MV-4-11 (cell line): Measurements from ENCODE around the gene ITLN2.
"Not testable (repeated sequence)": the region's sequence is repeated elsewhere in the genome, so short reads cannot be mapped to it uniquely, and the experiment has no call there.

Experiments used
- DNase-seq: peaks from one replicate; lab custom pipeline; 2025; lab: John Stamatoyannopoulos, UW

ITLN2 gene

DNA sequence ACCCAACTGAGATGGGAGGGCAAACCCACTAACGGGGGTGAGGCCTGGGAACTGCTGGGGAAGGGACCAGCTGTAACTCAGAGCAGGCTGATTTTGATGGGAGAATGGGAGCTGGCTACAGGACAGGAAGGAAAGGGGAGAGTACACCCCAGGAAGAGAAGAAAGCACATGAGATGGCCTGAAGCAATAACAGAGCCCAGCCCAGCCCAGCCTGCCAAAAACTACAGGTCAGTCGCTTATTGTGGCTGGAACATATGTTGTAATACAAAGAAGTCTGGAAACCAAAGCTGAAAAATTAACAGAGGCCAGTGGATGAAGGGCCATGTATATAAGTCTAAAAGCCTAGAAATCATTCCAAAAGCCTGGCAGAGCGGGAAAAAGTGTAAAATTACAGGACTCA lies 1.6 kb downstream of the ITLN2 start:
- no peak for DNase-seq

DNA sequence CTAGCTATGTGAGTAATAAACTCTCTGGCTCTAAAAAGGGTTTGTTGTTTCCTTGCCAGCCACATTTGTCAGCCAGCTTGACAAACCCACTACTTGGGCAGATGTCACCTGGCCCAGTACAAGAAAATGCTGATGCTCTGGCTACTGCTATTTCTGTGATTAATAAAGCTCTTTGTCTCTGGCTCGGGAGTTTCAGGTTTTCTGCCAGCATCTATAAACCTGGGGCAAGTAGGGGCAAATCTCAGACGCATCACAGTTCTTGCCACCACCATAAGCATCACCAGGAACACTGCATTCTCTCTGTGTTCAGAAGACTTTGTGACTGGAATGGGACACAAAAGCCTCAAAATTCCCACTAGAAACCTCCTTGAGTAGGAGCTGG lies 2.5 kb downstream of the ITLN2 start:
- no peak for DNase-seq

DNA sequence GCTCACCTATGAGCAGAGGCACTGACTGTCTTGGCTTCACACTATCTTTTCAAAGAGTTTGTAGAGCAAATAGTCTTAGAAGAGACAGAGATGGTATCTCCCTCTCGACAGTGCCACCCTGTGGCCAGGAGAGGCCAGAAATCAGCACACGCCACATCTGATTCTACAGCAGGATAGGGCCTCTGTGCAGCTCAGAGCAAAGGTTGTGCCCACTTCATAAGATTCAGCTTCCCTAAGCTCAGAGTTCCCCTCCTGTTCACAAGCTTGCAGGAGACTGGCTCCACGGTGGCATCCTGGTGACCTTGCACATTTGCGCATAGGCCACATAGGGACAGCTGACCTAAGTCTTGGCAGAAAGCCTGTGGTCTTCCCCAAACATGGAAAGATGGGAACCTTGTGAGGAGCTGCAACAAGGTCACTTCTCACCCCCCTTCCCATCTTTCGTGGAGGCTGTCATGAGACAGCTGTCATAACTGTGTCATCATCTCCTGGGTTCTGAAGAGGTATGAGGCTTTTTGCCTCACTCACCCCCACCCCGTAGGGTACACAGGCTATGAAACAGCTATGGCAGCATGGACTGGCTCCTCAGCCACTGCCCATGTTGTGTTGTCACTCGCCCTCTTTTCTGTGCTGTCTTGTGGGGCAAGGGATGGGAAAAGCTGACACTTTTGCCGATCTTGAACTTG lies 3.0 kb downstream of the ITLN2 start:
- DNase-seq, result peak; percentile 59

DNA sequence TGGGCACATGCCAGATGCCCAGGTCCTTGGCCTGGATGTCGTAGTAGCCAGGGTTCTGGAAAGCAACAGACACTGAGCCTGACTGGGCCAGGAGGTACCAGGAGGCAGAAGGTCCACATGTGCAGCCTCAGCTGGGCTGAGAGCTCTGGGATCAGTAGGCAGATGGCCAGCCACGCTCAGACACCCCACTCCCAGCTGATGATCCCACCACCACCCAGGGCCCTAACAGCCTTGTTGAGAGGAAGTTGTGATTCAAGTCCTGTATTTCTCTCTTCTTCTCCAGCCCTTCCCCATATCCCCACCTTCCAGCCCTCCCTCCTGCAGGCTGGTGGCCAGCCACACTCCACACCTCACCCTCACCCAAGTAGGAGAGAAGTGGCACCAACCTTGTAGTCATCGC lies 4.0 kb downstream of the ITLN2 start:
- no peak for DNase-seq

DNA sequence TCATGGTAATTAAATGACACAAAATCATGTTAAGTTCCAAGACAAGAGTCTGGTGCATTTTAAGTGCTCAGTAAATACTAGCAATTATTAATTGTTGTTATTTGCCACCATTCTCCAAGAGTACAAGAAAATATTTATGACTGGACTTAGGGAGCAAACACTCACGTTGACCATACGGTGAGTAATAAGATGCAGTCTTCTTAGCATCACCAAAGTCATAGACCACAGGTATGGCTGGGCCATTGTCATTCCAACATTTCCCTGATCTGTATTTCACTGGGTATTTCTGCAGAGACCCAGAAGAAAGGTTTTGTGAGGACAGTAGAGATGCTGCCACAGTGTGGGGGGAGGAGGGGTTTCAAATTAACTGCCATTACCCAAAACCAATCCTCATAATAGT lies 4.7 kb downstream of the ITLN2 start:
- no peak for DNase-seq

DNA sequence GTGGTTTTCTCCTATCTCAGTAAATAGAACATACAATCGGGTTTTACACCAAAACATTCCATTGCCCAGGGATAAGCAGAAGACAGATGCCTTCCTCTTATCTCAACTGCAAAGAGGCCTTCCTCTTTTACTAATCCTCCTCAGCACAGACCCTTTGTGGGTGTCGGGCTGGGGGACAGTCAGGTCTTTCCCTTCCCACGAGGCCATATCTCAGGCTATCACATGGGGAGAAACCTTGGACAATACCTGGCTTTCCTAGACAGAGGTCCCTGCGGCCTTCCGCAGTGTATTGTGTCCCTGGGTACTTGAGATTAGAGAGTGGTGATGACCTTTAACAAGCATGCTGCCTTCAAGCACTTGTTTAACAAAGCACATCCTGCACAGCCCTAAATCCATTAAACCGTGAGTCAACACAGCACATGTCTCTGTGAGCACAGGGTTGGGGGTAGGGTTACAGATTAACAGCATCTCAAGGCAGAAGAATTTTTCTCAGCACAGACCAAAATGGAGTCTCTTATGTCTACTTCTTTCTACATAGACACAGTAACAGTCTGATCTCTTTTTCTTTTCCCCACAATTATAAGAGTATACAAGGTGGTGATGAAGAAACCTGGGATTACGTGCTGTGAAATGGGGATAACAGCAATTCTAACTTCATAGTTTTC lies 5.3 kb downstream of the ITLN2 start:
- peak; percentile 2 for DNase-seq

DNA sequence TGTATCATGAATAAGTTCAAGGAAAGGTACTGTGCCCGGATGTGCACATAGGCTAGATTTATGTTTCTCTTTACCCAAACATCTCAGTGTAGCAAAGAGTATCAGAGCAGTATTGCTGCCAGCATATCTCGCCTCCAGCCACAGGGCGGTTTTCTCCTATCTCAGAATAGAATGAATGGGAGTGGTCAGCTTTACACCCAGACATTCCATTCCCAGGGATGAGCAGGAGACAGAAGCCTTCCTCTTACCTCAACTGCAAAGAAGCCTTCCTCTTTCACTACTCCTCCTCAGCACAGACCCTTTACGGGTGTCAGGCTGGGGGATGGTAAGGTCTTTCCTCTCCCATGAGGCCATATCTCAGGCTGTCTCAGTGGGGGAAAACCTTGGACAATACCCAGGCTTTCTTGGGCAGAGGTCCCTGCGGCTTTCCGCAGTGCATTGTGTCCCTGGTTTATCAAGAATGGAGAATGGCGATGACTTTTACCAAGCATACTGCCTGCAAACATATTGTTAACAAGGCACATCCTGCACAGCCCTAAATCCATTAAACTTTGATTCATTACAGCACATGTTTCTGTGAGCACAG lies 7.3 kb downstream of the ITLN2 start:
- DNase-seq, result not testable (repeated sequence)

DNA sequence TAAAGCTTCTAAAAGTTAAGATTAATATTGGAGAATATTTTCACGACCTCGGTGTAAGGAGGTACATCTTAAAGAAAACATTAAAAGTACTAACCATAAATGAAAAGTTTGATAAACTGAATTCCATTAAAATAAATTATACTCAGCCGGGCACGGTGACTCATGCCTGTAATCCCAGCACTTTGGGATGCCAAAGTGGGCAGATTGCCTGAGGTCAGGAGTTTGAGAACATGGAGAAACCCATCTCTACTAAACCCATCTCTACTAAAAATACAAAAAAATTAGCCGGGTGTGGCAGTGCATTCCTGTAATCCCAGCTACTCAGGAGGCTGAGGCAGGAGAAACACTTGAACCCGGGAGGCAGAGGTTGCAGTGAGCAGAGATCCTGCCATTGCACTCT lies 8.7 kb downstream of the ITLN2 start:
- DNase-seq, result not testable (repeated sequence)

DNA sequence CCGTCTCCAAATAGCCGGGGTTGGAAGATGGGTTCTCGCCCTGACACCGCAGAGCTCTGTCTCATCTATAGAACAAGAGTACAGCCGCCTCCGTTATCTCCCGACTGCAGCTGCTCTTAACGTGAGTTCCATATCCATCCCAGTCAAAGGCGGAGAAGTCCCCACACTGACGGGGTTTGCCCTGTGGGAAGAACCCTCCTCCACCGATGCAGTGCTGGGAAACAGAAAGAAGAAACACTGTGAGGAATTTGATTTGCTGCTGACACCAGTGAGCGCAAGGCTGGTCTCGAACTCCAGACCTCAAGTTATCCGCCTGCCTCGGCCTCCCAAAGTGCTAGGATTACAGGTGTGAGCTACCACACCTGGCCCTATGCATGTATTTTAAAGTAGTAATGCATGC lies 9.5 kb downstream of the ITLN2 start:
- no peak for DNase-seq

DNA sequence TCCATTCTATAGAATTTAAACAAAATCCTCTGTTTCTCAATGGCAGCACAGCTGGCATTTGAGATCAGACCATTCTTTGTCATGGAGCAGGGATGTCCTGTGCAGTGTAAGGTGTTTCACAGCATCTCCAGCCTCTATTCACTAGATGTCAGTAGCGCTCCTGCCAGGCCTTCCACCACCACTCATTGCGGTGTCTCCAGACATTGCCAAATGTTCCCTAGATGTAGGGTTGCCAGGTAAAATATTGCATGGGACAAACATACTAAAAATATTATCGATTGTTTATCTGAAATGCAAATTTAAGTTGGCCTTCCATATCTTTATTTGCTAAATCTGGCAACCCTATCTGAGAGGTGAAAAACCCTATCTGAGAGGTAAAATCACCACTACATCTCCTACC lies 11.7 kb downstream of the ITLN2 start:
- DNase-seq, result no peak

DNA sequence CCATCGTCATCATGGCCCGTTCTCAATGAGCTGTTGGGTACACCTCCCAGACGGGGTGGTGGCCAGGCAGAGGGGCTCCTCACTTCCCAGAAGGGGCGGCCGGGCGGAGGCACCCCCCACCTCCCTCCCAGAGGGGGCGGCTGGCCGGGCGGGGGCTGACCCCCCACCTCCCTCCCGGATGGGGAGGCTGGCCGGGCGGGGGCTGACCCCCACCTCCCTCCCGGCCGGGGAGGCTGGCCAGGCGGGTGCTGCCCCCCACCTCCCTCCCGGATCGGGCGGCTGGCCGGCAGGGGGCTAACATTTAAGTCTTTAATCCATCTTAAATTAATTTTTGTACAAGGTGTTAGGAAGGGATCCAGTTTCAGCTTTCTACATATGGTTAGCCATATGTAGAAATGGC lies 17.9 kb downstream of the ITLN2 start:
- DNase-seq, result not testable (repeated sequence)

DNA sequence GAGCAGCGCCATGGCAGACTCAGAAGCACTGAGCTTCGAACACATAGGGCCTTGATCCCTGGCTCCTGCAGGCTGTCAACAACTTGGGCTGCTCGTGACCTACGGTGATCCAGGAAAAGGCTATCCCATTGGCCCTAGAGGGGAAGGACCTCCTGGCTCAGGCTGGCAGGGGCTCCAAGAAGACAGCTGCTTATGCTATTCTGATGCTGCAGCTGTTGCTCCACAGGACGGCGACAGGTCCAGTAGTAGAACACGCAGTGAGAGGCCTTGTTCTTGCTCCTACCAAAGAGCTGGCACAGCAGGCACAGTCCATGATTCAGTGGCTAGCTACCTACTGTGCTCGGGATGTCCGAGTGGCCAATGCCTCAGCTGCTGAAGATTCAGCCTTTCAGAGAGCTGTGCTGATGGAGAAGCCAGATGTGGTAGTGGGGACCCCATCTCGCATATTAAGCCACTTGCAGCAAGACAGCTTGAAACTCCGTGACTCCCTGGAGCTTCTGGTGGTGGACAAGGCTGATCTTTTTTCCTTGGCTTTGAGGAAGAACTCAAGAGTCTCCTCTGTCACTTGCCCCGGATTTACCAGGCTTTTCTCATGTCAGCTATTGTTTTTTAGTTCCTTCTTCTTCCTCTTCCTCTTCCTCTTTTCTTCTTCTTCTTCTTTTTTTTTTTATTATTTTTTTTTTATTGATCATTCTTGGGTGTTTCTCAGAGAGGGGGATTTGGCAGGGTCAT lies 18.9 kb downstream of the ITLN2 start:
- DNase-seq, result peak; percentile 78

DNA sequence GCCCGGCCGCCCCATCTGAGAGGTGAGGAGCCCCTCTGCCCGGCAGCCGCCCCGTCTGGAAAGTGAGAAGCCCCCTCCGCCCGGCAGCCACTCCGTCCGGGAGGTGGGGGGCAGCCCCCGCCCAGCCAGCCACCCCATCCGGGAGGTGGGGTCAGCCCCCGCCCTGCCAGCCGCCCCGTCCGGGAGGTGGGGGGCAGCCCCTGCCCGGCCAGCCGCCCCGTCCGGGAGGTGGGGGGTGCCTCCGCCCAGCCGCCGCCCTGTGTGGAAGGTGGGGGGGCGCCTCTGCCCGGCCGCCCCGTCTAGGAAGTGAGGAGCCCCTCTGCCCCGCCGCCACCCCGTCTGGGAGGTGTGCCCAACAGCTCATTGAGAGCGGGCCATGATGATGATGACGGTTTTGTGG lies 21.3 kb downstream of the ITLN2 start:
- not testable (repeated sequence) for DNase-seq

DNA sequence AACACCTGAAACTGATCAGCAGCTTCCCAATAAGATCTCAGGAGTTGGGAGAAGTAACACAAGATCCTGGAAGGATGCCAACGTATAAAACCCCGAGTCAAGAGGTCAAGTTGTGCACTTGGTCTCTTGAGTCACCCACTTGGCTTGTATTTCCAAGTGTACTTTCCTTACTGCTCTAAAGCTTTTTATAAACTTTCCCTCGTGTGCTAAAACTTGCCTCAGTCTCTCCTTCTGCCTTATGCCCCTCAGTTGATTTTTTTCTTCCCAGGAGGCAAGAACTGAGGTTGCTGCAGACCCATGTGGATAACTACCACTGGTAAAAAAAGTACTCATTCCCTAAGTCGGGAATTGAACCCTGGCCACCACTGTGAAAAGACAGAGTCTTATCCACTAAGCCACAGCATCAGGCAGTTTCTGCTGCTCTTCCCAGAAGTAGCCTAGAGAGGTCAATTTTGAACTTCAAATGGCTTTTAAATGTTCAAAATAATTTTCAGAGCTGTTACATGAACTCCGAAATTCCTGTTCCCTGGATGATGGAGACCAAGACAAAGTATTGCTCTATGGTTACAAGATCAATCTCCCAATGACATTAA lies 28.9 kb downstream of the ITLN2 start:
- no peak for DNase-seq

DNA sequence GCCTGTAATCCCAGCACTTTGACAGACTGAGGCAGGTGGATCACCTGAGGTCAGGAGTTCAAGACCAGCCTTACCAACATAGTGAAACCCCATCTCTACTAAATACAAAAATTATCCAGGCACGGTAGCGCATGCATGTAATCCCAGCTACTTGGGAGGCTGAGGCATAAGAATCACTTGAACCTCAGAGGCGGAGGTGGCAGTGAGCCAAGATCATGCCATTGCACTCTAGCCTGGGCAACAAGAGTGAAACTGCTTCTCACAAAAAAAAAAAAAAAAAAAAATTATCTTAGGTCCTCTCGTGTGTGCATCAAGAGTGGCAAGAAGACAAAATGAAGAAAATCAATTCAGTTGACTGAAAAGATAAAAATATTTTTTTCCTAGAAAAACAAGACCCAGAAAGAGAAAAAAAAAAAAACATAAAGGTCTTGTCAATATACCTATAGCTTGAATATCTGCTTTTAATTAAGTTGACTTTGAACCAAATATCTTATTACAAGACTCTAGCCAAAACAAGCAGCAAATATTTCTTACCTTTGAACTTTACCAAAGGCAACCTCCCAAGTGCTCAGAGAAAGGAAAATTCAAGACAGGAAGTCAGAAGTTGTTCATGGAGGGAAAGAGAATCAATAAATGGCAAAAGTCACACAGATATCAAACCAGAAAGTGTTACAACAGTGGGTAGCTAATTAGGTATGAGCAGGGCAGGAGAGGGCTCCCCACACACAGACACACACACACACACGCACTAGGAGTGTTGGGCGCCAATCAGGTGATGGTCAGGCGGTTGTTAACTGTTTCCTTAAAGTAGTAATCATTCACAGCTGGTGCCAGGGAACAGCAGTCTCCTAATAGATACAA lies 29.6 kb downstream of the ITLN2 start:
- no peak for DNase-seq

DNA sequence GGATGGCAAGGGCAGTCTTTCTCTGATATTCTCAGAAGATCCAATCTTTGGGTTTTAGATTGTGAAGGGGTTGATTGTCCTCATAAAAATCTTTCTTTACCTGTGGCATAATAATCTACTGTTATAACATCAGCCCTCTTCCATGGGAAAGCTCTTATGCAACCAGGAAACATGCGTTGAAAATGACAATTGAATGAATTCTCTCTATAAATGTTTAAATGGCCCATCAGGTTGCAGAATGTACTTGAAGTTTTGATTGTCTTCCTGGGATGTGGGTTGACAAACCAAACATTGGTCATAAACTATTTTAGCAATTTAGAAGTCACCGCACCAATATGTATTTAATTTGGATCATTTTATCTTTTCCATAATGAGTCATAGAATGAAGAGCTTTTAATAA lies 37.9 kb downstream of the ITLN2 start:
- DNase-seq, result no peak

DNA sequence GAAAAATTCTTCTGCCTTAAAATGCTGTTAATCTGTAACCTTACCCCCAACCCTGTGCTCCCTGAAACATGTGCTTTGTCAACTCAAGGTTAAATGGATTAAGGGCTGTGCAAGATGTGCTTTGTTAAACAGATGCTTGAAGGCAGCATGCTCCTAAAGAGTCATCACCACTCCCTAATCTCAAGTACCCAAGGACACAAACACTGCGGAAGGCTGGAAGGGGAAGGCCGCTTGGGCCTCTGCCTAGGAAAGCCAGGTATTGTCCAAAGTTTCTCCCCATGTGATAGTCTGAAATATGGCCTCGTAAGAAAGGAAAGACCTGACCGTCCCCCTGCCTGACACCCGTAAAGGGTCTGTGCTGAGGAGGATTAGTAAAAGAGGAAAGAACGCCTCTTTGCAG lies 41.4 kb downstream of the ITLN2 start:
- not testable (repeated sequence) for DNase-seq

DNA sequence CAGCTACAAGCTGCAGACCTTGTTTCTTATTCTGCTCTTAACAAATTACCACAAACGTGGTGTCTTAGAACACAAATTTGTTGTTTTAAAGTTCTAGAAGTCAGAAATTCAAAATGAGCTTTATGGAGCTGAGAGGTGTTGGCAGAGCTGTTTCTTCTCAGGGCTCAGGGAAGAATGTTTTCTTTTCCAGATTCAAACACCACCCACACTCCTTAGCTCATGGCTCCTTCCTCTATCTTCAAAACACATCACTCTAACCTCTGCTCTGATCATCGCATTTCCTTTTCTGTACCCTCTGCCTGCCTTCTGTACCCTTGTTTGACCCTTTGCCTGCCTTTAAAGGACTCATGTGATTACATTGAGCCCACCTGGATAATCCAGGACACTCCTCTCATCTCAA lies 42.7 kb downstream of the ITLN2 start:
- DNase-seq, result no peak

DNA sequence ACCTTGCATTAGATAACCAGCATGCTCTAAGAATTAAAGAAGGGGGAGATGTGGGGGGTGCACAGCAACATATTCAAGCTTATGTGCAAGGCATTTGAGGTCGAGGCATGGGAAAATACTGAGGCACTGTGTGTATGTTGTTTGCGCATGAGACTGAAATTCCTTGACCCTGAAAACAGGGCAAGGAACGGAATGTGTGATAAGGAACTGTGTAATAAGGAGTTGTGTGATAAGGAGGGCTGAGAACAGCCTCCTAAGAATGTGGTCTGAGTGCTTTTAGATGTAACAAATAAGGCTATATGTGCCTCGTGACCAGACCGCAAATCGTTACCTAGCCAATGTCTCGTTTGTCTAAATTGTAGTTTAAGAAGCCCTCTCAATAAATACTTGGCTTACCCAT lies 43.2 kb downstream of the ITLN2 start:
- no peak for DNase-seq

DNA sequence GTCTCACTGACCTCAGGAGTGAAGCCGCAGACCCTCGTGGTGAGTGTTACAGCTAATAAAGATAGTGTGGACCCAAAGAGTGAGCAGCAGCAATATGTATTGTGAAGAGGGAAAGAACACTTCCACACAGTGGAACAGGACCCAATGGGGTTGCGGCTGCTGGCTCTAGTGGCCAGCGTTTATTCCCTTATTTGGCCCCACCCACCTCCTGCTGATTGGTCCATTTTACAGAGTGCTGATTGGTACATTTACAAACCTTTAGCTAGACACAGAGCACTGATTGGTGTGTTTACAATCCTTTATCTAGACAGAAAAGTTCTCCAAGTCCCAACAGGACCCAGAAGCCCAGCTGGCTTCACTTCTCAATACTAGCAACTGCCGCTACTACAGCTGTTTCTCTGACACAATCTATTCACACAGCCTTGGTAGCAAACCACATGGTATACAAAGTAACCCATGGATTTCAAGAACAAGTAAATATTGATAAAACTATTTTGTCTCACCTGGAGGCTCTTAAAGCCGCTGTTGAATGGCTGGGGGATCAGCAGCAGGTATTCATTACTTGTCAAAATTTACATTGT lies 44.3 kb downstream of the ITLN2 start:
- DNase-seq, result no peak

DNA sequence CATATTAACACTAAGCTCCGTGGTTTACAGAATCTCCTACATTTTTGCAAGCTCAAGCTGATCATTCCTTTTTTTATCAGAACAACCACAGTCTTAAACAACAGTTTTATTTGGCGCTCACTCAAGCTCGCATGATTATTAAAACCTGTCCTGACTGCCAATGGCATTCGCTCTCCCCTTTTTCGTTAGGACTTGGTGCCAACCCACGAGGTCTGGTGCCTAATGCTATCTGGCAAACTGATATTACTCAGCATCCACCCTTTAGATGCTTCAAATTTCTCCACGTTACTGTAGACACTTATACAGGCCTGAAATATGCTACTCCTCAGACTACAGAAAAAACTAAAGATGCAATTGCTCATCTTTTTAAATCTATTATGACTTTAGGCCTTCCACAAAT lies 46.6 kb downstream of the ITLN2 start:
- DNase-seq, result no peak
